NCI-H128 (cell line): ENCODE data around the gene MRPS16.

ENCODE experiments used
- DNase-seq: peaks from one replicate; lab custom pipeline; 2025; ENCODE audit not compliant: unreplicated experiment; lab: John Stamatoyannopoulos, UW

Gene MRPS16

DNA sequence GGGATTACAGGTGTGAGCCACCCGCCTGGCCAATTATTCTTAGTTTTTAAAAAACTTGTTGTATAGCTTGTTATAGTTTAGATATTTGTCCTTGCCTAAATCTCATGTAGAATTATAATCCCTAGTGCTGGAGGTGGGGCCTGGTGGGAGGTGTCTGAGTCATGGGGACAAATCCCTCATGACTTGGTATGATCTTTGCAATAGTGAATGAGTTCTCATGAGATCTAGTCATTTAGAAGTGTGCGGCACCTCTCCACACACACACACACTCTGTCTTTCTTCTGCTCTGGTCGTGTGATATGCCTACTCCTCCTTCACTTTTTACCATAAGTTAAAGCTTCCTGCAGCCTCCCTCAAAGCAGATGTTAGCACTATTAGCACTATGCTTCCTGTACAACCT lies 47.4 kb downstream of the MRPS16 start:
- DNase-seq: no peak
